SIG-M5 (cell line): ENCODE results near the gene MAPRE3.
"Not testable (repeated sequence)": the region's sequence is repeated elsewhere in the genome, so short reads cannot be mapped to it uniquely, and the experiment has no call there.

Source experiments
- DNase-seq: peaks from one replicate; lab custom pipeline; 2025; lab: John Stamatoyannopoulos, UW

The MAPRE3 gene

DNA sequence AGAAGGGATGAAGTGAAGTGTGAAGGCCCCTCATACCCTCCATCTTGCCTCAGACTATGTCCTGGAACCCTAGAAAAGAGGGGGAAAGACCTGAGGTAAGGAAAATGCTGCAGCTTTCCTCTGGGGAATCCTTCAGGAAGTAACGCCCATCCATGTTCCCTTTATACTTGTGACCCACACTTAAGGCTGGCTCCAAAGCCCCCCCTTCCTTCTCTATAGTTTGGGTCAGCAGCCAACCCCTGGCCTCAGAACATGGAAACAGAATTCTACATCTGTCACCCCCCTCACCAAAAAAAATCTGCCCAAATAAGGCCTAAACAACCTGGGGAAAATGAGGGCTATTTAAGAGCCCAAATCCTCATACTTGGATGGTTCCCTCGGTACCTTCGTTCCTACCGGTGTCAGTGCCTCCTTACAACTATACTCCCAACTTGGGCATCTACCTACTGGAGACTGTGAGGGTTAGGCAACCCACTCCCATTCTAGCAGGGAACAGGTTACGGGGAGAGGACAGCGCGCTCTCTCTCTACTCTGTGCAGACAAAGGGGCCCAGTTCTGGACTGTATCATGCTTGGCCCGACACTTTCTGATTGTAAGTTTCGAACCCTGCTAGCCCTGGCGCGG is 100.3 kb downstream of the MAPRE3 start:
- no peak for DNase-seq

DNA sequence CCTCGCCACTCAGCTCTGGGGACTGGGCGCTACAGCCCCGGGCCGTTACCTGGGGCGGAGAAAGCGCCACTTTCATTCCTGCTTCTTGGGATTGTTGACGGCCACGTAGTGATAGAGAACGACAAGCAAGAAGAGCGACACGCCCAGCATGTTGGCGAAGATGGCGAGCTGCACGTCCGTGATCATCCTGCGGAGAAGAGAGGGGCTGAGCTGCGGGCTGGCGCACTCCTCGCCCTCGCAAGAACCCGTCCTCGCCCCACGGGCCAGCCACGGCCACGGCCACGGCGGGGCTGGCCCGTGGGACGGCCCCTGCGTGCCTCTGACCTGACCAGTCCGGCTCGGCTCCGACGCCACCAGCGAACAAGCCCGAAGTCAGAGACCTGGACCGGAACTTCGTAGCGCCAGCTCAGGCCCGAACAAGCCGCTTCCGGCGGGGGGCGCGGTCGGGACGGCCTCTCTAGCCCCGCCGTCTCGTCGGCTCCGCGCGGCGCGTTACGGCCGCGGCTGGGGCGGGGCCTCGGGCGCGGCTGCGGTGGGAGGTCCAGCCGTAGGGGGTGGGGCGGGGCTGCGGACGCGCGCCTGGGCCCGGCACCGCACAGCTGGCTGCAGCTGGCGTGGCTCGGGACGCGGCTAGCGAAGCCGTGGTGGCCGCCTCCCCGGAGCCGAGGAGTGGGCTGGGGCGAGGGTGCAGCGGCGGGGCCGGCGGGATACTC is 101.0 kb downstream of the MAPRE3 start, which contains the start of gene OST4:
OST4 (minus strand) TSS at position 378 of the 713 bp plus-strand sequence.
- peak; percentile 32 for DNase-seq

DNA sequence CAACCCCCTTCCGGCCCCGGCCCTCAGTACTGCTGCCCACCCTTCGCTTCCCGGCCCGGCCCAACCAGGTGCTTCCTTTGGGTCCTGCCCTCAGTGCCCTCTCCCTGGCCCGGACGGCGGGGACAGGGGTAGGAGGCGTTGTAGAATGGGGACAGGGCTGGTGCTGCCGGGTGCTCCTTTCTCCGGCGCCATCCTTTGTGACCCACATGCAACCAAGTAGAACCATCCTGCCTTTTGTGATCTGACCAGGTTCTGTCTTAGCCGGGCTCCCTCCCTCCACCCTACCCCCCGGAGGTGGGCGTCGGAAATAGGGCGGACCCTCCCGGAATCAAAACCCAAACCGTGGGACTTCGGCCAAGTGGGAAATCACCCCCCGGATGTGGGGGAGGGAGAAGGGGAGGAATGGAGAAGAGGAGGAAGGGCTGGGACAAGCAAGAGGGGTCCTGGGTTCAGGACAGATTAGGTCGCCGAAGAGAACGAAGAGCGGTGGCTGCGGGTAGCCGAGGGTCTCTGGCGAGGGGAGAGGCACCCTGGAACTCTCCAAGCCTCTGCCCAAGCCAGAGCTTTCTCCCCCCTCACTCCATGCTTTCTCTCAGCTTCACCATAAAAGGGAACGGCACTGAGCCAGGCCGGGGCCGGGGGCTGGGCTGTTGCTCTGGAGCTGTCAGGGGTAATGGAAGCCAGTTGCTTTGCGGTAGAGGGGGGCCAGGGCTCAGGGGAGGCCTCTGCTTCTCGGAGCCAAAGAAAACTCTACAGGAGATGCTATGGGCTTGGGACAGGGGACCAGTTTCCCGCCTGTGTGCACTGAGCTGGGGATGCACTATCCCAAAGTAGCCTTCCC is 101.8 kb downstream of the MAPRE3 start:
- DNase-seq = no peak

DNA sequence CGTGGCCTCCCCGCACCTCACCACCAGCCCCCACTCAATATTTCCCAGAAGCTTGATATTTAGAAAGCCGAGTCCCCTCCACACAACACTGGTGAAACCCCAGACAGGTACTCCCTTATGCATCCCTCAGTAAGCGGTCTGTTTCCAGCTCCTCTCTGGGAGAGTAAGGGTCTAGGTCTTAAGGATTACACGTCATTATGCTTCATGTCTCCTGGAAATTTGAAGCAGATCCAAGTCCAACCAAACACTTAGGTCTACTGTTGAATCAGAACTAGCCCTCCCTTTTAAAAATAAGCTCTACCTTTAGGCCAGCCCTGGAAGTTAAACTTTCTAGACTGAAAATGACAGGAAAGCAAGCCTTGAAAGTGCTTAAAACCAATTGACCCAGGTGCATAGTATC is 102.5 kb downstream of the MAPRE3 start:
- no peak for DNase-seq

DNA sequence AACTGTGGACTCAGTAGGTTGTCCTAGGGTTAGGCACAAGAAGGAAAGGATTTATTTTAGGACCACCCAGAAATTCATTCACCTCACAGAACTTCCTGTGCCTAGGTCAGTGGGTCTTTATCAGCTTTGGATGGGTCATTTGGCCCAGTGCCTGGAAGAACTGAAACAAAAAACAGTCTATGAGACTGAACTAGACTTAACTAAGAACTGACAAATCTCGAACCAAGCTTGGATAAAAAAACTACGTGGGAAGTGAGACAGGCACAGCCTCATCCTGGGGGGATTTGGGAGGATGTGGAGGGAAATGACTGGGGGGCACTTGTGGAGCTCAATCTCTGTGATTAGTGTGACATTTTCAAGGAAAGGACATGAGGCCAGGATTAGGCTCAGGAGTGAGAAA is 103.3 kb downstream of the MAPRE3 start:
- DNase-seq = no peak

DNA sequence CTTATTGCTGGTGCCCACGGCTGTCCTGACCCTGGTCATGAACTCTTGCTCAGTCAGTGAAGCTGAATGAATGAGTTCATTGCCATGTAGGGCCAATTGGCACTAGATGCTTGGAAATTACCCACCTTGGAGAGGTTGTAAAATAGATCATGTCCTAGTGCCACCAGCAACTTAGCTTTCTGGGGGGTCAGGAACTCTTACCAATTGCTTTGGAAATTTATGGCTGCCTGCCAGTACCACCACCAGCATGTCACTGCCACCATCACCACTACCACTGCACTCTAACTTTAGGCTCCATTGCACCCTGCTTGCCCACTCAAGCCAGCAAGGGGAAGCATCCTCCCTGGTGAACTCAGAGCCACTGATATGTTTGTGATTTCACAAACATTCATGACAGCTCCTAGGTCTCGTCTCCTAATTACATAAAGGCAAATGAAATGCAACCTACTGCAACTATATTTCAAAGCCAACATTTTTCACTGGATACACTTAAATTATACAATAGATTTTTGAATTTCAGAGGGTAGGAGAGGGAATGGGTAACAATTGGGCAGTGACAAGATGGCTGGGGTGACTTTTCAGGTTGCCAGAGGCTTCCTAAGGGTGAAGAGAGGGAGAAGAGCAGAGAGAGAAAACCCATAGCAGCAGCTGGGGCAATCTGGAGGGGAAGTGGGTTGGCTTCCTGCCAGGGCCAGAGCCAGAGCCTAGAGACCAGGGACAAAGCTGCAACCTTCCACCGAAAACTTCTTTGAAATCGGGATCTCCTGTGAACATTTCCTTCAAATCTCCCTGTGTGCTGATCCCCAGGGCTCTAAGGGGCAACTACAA is 104.5 kb downstream of the MAPRE3 start:
- no peak for DNase-seq

DNA sequence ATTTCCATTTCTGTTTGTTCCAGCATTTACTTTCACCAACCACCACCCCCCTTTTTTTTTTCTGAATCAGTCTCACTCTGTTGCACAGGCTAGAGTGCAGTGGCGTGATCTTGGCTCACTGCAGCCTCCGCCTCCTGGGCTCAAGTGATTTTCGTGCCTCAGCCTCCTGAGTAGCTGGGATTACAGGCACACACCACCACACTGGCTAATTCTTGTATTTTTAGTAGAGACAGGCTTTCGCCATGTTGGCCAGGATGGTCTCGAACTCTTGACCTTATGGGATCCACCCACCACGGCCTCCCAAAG is 105.1 kb downstream of the MAPRE3 start:
- not testable (repeated sequence) for DNase-seq

DNA sequence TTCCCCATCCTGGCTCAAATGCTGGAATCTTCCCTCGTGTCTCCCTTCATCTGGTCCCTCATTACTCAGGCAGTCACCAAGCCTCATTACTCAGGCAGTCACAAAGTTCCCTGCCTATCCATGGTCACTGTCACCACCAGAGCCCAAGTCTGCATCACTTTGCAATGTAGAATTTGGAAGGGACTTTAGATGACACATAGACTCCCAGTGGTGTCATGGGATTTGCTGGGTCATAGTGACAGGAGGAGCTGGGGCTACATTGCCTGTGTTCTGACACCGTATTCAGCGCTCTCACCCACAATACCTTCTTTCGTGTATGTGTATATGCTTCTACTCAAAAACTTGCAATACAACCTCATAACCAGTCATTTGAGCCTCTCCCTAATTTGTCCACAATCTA is 105.9 kb downstream of the MAPRE3 start:
- DNase-seq = no peak
